ENCODE data around the gene SLC39A3.

Gene SLC39A3

DNA sequence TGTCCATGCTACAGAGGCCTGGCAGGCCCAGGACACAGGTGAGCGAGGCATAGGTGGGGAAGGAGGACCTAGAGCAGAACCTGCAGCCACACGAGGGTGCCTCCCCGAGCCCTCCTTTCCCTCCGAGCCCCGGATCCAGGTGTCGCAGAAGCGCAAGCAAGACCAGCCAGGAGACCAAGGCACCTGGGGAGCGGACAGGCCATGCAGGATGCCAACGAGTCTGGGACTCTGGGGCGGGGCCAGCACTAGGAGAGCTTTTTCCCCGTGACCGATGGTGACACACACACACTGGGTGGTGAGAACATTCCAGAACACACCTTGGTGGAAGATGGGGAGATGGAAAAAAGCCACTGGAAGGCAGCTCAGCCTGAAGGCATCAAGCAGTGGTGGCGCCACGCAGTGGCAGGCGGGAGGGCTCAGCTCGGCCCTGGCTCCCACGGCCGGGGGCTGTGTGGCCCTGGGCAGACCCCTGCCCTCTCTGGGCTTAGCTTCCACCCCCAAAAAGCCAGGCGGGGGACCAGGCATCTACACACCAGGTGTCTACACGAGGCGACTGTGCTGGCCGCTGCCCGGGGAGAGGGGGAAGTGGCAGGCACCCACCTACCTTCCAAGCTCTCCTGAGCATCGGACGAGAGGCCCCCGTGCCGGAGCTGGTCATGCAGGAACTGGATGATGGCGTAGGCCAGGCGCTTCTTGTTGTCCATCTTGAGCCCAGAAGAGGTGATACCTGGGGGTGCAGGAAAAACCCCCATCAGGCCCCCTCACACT, 28.7 kb upstream of the SLC39A3 start:
- DNase-seq = no peak

DNA sequence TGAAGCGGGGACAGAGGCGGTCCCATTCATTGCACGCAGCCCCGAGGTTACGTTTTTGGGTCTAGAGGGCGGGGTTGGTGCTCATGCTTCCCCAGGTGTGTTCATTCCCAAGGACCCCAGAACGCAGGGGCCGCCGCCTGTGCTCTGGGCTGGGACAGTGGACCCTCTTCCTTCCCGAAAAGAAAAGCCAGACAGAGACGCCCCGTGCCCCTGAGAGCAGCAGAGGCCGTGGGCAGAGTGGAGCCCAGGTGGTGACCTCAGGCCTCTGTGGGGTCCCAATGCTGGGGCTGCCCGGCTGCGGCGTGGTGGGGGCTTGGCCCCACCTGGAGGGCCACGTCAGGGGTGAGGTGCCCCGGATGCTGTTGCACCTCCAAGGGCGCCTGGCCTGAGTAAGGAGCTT, 27.9 kb upstream of the SLC39A3 start:
- DNase-seq = no peak

DNA sequence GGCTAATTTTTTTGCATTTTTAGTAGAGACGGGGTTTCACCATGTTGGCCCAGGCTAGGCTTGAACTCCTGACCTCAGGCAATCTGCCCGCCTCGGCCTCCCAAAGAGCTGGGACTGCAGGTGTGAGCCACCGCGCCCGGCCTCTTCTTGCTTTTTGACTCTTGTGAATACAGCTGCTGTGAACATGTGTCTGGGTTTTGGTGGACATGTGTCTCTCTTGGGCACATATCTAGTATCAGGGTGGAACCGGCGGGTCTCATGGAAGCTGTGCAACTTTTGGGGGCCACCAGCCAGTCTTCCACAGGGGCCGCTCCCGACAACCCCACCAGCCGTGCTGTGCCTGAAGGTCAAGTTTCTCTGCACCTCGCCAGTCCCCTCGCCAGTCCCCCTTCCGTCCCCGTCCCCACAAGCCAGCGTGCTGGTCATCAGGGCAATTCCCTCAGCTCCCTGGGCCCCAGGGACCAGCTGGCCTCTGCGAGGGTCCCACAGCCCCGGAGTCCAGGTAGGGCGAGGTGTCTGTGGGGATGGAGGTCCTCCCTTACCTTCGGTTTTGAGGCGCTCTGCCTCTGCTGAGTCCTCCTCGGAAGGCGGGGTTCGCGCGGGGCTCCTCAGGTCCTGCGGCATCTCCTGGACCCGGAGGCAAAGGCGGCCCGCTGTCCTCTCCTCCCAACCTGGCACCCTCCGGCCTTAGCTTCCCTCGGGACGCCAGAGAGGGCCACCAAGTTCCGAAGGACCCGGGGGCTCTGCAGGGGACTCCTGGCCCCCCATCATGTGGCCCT, 27.0 kb upstream of the SLC39A3 start:
- DNase-seq = no peak

DNA sequence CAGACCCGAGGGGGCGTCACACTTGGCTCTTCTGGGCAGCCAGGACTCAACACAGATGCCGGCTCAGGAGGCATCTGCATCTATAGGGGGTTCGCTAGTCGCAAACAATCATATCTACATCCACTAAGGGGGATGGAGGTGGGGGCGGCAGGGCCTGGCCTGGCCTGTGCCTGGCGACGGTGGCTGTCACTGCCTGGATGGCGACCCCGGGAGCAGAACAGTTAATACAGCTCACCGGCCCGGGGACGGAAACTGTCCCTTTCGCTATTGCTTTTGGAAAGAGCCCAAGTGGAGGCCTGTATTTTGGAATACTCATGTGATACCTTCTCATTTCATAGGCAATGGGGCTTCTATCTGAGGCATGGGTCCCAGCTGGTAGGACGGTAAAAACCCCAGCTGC, 25.6 kb upstream of the SLC39A3 start:
- no peak for DNase-seq

DNA sequence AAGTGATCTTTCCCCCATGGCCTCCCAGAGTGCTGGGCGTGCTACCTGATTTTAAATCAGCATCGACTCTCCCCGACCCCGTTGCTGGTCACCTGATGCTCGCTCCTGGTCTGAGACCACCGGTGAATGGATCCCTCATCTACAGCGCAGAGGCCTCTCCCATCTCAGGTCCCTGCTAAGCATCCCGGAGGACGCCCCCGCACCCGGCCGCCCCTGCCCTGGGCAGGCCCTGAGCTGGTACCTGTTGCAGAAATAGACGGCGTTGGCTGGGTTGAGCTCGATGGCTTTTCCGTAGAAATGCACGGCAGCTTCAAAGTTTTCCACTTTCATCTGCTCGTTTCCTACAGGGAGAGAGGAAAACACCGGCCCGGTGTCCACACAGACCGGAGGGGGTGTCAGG, 25.1 kb upstream of the SLC39A3 start:
- DNase-seq = no peak

DNA sequence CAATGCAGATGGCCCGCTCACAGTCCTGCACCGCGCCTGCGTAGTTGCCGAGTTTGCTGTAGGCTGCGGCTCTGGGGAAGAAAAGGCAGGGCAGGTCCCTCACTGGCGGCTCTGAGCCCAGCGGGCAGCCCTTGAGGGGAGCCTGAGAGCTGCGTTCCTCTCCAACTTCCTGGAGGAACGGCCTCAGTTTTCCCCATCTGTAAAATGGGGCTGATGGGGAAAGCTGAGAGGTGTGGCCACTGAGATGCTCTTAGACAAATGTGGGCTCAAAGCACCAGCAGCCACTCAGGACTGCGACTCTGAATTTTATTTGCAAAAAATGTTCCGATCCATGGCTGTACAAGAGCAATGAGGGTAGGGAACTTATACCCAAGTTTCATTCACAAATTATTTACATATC, 23.9 kb upstream of the SLC39A3 start:
- no peak for DNase-seq

DNA sequence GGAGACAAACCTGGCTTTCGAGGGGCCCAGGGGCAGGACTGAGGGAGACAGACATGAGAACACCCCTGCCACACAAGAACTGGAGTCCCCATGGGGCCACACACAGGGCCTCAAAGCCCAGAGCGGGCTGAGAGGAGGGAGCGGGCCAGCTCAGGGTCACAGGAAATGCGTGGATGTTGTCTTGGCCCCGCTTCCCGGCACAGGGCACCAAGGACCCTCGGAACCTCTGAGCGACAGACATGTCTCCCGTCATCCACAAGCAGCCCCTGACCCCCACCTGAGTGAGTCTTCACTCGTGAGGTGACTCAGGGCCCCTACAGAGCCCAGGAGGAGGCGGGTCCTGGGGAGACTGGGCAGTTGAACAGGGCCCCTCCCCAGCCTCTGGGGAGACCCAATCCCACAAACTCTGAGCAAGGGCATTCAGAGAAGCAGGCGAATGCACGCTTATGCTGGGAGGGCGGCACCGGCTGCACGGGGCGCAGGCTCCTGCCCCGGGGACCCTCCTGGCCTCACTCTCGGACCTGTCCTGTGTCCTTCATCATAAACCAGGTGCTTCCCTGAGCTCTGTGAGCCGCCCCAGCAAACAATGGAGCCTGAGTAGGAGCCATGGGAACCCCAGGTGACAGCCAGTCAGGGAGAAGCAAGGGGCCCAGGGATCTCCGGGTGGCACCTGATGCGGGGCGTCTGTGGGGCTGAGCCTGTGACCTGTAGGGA, 23.1 kb upstream of the SLC39A3 start:
- DNase-seq = no peak

DNA sequence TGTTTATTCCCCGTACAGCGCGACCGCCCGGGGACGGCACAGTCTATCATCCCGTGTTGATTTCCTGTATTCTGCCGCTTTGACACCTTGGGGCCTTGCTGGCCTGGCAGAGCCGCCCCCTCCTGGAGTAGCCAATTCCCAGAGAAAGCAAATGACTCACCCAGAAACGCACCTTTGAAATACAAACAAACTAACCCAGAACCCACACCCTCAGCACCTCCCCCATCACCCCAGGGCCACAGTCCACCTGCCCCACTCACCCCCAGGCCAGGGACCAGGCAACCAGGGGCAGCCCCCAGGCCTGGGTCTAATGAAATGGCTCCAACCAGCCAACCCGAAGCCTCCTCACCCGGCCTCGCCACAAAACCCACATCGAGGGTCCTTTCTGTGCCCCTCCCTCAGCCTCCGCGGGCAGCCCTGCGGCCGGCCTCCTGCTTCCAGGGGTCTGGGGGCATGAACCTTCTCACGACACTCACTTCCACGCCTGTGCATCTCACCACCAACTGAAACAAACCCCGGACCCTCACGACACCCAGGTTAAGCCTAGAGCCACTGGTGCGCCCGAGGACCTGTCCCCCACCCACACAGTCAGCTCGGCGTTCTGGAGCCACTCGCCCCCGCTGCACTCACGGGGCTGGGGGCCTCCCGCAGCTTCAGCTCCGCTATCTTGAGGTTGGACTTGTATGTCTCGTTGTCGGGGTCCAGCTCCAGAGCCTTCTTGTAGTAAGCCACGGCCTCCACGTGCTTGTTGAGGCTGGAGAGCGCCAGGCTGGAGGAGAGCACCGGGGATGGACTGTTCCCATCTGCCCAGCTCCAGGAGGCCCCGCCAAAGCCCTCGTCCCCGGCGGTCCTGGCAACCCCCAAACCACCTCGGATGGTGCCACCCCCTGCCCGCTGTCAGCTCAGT, 22.3 kb upstream of the SLC39A3 start:
- no peak for DNase-seq

DNA sequence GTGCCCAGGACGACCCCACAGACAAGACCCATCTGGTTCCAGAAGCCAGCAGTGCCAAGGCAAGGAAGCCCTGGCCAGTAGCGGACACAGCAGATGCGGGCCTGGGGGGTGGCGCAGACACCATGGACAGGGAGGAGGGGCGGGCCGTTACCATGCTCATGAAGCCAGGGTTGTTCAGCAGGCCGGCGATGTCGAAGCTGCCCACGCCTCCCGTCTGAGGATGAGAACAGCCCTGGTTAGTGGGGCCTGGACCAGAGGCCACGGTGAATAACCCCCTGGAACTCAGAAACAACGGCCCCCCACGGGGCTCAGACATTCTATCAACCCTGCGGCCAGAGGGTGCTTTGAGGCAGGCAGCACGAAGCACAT, 21.5 kb upstream of the SLC39A3 start:
- DNase-seq = no peak

DNA sequence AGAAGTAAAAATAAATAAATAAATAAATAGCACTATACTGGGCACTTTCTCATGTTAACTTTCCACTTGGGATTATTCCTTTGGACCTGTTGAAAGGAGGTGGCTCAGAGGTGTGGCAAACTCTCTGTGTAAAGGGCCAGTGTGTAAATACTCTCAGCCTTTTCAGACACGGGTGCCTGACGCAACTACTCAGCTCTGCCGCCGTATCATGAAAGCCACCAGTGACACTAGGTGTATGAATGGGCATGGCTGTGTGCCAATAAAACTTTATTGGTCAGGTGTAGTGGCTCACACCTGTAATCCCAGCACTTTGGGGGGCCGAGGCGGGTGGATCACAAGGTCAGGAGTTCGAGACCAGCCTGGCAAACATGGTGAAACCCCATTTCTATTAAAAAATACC, 20.1 kb upstream of the SLC39A3 start:
- DNase-seq = no peak

DNA sequence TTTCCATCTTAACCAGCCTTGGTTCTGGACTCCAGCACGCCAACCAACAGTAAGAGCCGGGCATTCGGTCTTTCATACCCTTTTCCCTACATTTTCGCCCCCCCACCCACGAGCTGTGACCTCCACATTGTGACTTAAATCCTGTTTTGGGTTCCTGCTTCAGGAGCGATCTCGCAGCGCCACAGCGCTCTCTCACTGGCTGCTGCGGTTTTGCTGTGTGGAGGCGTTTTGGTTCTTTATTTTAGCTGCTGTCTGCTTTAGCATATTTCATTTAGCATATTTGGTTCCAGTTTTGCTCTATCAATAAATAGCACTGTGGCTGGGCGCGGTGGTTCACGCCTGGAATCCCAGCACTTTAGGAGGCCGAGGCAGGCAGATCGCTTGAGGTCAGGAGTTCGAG, 19.5 kb upstream of the SLC39A3 start:
- no peak for DNase-seq

DNA sequence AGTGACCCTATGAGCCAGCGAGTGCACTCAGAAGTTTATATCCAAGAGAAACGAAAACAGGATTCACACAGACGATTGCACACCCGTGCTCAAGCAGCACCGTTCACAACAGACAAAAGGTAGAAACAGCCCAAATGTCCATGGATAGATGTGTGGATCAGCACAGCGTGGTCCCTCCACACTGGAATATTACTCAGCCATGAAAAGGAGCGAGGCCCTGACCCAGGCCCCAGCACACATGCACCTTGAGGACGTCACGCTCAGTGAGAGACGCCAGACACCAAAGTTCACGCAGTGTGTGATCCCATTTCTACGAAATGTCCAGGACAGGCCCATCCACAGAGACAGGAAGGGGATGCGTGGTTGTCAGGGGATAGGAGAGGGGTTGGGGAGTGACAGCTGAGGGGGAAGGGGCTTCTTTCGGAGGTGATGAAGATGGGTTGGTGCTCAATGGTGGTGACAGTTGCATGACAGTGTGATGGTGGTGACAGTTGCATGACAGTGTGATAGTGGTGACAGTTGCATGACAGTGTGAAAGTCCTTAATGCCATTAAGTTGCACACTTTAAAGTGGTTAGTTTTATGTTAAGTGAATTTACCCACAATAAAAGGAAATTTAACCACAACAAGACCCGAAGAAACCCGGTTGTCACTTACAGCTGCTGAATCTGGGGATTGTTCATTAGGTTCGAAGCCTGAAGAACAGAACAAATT, 18.9 kb upstream of the SLC39A3 start:
- DNase-seq = peak in 1 of 5 experiments; percentile 38

DNA sequence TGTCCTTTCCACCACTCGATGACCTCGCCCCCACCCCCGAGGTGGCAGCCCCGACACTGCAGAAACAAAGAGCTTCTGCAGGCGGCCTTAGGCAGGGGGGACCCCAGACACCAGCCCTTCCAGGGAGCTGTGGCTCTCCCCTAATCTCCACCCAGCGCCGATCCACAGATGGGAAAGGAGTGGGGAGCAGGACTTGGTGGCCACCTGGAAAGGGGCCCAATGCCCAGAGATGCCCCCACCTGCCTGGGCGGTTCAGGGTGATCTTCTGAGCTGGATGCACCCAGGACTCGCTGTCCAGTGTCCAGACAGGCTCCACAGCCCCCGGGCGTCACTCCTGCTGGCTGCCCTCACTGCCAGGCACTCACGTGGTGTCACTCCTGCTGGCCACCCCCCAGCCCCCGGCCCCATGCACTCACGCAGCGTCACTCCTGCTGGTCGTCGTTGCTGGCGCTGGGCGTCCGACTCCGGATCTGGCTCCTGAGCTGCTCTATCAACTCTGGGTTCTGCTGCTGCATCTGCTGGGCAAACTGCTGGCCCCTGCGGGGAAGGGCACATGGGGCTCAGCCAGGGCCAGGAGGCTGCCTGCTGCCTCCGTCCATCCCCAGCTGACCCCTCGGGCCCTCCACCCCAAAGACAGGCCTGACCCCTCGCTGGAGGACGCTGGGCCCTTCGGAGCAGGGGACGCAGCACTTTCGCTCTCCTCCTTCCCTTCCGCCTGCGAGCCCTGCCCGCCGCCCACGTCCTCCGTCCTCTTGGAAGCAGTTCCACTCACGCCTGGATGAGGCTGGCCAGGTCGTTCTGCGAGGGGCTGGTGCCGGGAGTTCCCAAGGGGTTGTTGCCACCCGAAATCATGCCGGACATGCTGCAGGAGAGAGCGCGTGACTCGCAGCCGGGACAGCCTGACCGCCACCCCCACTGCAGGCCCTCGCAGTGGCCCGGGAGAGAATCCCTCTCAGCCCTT, 17.4 kb upstream of the SLC39A3 start:
- no peak for DNase-seq

DNA sequence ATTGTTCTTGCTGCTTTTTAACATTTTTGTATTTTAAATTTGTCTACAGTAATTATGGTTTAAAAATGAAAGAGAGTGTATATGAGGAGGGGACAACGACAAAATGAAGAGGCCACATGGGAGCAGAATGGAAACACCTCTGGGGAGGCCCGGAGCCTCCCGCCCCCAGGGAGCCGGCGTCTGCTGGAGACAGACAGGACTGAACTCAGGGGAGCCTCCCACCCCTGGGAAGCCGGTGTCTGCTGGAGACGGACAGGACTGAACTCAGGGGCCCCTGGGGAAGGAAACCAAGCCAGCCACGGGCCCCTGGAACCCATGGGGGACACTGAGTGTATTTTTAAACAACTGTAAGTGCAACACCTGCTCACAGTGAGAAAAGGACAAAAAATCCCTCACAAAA, 16.7 kb upstream of the SLC39A3 start:
- DNase-seq = no peak

DNA sequence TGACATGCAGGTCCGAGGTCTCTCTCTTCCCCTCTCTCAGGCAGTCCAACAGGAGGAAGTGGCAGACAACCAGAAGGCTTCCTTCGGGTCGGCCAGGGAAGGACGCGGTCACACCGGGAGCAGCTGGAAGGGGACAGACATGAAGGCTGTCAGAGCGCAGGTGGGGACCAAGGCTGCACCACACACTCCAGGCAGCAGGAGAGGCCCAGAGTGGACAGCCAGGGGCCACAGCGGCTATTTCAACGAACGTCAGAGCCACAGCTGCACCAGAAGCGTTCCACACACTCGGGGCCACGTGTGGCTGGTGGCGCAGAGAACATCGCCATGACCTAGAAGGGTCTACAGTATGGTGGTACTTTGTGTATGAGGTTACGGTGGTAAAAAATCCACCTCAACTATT, 16.0 kb upstream of the SLC39A3 start:
- no peak for DNase-seq

DNA sequence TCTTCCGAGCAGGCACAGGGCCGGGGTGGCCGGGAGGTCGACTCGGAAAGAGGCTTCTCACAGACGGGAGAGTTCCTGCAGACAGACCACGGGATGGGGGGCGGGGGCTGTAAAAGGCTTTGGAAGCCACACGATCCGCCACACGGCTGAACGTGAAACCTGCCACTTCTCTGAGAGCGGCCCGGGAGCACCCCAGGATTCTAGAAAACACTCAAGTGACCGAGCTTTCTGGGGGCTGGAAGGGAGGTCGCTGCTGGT, 15.6 kb upstream of the SLC39A3 start:
- DNase-seq = no peak

DNA sequence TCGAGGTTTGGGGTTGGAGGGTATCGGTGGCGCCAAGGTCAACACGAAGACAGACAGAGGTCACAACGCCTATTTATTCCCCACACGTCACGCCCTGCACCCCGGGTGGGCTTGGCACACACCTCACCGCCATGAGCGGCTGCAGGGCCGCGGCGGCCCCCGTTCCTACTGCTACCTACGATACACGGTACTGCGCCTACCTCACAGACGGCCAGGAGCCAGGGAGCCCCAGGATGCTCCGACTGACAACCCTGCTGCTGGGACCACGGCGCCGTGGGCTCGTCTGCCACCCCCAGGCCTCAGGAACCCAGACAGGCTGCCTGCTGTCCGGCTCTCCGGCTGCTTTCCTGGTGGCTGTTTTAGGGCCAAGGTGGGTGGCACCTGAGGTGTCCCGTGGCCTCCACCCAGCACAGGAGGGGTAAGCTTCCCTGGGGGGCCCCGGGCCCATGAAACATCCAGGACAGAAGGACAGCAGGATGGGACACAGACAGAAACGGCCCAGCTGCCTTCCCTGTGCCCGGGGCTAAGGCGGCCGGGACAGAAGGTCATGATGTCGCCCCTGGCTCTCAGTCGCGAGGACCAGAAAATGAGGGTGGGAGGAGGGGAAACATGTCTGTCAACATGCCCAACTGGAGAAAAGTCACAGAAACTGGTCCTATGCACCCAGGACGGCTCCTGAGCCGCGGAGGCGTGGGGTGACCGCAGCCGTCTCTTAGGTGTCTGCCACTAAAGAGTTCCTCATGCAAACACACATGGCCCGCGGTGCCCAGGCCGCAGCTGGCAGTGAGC, 15.0 kb upstream of the SLC39A3 start:
- DNase-seq = no peak

DNA sequence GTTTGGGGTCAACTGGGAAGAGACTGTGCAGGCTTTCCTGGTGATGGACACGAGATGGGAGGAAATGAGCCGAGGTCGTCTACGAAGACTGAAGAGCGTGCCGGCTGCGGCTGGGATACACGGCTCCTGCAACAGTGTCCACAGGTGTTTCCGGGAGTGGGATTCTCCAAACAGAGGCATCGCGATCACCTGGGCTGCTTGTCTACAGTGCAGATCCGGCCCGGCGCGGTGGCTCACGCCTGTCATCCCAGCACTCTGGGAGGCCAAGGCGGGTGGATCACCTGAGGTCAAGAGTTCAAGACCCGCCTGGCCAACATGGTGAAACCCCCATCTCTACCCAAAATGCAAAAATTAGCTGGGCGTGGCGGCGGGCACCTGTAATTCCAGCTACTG, 11.6 kb upstream of the SLC39A3 start:
- DNase-seq = no peak

DNA sequence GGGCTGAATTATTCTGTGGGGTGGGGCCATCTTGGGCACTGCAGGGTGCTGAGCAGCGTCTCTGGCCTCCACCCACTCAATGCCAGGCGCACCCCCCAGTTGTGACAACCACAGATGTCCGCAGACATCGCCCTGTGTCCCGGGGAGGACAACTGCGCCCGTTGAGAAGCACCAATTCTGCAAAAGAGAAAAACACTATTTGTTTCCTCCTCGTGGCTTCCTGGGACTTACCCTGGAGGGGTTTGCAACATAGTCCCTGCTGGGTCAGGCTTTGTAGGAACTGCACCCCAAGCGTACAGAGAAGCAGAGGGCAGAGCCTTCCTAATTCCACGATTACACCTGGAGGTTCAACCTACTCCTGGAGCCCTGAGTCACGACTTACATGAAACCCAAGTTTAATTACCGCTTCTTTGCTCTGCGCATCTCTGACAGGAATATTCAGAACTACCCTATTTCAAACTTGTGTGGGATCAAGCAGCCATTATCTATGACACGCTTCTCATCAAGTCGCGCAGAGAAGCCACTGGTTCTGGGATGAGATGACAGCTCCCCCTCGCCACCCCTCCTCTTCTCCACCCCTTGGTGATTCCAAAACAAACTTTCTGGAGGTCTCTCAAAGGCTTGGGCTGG, 11.1 kb upstream of the SLC39A3 start:
- DNase-seq = no peak

DNA sequence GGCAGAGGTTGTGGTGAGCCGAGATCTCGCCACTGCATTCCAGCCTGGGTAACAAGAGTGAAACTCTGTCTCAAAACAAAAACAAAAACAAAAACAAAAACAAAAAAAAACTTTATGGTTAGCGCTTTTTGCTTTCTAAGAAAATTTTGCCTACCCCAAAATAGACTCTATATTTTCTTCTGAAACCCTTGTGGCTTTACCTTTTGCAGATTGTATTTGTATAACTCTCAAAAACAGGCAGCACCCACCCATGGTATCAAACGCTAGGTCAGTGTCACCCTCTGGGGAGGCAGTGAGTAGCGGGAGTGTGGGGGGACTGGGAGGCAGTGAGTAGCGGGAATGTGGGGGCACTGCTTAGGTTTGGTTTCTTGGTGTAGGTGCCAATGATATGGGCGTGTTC, 7.5 kb upstream of the SLC39A3 start:
- DNase-seq = no peak
